ENCODE results near the gene TMEM117. TPM values are rescaled to one million over a fixed set of nuclear protein-coding genes. Genes with fewer than 3 reads are reported as not detected.

The TMEM117 gene
- total RNA-seq, 4 donors from 2014 or later: 13.9 to 34.1 (median 29.1) TPM

DNA sequence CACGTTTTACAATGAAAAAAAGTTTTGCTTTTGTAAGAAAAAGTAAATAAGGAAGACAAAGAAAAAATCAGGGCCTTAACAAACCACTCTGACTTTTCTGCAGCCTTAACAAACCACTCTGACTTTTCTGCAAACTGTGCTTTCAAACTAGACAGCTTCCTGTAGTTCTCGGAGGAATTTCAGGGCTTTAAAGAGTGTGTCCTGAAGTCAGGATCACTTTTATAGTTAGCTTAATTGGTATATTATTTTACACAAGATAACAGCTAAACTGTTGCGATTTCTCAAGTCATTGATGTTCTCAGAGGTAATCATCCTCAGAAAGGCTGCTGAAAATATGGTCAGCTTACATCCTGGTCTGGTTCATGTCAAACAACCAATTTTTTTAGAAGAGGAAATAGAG, 42.2 kb downstream of the TMEM117 start:
- H3K27ac ChIP-seq: no peak overlapping the region
- no peak overlapping the region for H3K4me3 ChIP-seq
- peaks cover 7% of the 10 kb centered on the region for H3K4me1 ChIP-seq
- no peaks in the 10 kb centered on the region for H3K36me3 ChIP-seq
- no peaks in the 10 kb centered on the region for H3K9me3 ChIP-seq
- WGBS: 79% methylated on average over 3 of the region's 3 CpGs
- DNase-seq (ENCODE audit: low spot score in 2 of 2): no peak
- TF ChIP-seq POLR2A (IDR thresholded peaks at IDR 0.05) (no peak), POLR2AphosphoS5 (IDR thresholded peaks at IDR 0.05) (no peak), EP300 (IDR thresholded peaks at IDR 0.05) (no peak)
- TF ChIP-seq, protein P1, sequence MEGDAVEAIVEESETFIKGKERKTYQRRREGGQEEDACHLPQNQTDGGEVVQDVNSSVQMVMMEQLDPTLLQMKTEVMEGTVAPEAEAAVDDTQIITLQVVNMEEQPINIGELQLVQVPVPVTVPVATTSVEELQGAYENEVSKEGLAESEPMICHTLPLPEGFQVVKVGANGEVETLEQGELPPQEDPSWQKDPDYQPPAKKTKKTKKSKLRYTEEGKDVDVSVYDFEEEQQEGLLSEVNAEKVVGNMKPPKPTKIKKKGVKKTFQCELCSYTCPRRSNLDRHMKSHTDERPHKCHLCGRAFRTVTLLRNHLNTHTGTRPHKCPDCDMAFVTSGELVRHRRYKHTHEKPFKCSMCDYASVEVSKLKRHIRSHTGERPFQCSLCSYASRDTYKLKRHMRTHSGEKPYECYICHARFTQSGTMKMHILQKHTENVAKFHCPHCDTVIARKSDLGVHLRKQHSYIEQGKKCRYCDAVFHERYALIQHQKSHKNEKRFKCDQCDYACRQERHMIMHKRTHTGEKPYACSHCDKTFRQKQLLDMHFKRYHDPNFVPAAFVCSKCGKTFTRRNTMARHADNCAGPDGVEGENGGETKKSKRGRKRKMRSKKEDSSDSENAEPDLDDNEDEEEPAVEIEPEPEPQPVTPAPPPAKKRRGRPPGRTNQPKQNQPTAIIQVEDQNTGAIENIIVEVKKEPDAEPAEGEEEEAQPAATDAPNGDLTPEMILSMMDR (IDR thresholded peaks at IDR 0.05): no peak
- no peaks in the 10 kb centered on the region for H3K27me3 ChIP-seq

DNA sequence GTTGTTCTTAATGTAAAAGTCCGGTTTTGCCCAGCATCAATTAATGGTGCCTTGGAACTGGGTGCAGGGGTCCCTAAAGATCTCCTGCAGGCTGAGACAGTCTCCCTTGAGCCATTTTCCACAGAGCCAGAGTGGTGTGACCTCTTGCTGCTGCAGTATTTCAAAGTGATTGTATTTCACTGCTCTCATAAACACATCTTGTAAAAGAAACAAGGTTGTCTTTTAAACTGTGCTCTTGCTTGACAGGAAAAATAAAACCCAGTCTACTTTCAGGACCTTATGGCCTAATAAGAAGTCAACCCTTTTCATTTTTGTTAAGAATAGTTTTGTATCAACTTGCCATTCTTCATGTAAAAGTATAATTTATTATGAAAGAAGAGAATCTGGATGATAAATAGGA, 44.7 kb downstream of the TMEM117 start:
- TF ChIP-seq POLR2A (IDR thresholded peaks at IDR 0.05): no peak
- TF ChIP-seq EP300 (IDR thresholded peaks at IDR 0.05): no peak
- TF ChIP-seq, protein P1 (IDR thresholded peaks at IDR 0.05): no peak
- TF ChIP-seq POLR2AphosphoS5 (IDR thresholded peaks at IDR 0.05): no peak
- no peaks in the 10 kb centered on the region for H3K27me3 ChIP-seq
- H3K9me3 ChIP-seq: no peaks in the 10 kb centered on the region
- no peak overlapping the region for H3K4me3 ChIP-seq
- peaks cover 3% of the 10 kb centered on the region for H3K4me1 ChIP-seq
- no peak overlapping the region for H3K27ac ChIP-seq
- 80% methylated on average over 1 of the region's 1 CpG for WGBS
- H3K36me3 ChIP-seq: no peaks in the 10 kb centered on the region
- DNase-seq (ENCODE audit: low spot score in 2 of 2): no peak

DNA sequence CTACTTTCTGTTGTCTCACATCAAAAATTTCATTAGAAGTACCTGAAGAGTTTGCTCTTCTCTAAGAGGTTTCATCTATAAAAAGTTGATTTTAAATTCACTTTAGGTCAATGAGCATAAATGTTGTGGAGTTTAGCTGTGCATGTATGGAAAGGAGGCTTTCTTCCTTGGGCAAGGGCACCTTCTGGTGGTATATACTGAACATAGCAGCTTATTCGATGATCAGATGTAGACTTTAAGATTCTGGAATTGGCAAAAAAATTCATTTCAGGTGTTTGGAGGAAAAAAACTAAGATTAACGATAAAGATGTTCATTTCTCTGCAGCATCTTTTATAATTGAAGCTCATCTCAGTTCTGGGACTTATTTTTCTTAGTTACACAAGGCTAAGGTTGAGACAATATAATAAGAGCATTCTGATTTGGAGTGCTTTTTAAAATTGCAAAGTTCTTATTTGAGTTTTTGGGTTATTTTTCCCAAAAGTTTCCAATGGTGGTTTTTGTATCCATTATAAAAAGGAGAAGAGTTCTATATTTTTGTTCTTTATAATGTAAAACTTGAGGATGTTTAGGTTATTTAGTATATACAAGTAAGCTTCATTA, 46.8 kb downstream of the TMEM117 start:
- Histone ChIP-seq H3K36me3 (no peaks in the 10 kb centered on the region), H3K27me3 (no peaks in the 10 kb centered on the region), H3K4me1 (no peaks in the 10 kb centered on the region), H3K27ac (no peak overlapping the region), H3K9me3 (no peaks in the 10 kb centered on the region), H3K4me3 (no peak overlapping the region)
- WGBS: 16% methylated on average over 2 of the region's 2 CpGs
- DNase-seq (ENCODE audit: low spot score in 2 of 2): no peak
- TF ChIP-seq, protein P1 (IDR thresholded peaks at IDR 0.05): peak; percentile 63 to 67
- TF ChIP-seq EP300 (IDR thresholded peaks at IDR 0.05): no peak

DNA sequence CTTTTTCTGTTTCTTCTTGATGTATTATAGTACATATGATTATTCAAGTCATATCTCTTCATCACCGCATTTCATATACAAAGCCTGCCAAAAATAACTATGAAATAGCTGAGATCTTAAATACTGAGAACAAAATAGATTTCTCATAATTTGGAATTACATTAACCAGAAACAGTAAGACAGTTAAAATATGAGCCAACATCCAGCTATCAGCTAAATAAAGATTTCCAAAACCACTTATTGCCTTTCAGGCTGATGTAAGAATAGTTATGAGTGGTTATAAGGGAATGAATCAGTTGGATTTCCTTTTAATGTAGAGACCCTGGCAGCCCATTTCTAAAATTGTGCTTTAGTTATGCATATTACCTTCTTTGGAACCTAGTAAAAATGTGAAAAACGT, 47.4 kb downstream of the TMEM117 start:
- H3K27me3 ChIP-seq: no peaks in the 10 kb centered on the region
- TF ChIP-seq POLR2AphosphoS5 (IDR thresholded peaks at IDR 0.05) (no peak), POLR2A (IDR thresholded peaks at IDR 0.05) (no peak), EP300 (IDR thresholded peaks at IDR 0.05) (no peak)
- TF ChIP-seq, protein P1 (IDR thresholded peaks at IDR 0.05): no peak
- H3K4me3 ChIP-seq: no peak overlapping the region
- no peaks in the 10 kb centered on the region for H3K9me3 ChIP-seq
- H3K36me3 ChIP-seq: no peaks in the 10 kb centered on the region
- H3K4me1 ChIP-seq: no peaks in the 10 kb centered on the region
- WGBS: 63% methylated on average over 2 of the region's 2 CpGs
- H3K27ac ChIP-seq: no peak overlapping the region
- no peak for DNase-seq (ENCODE audit: low spot score in 2 of 2)

DNA sequence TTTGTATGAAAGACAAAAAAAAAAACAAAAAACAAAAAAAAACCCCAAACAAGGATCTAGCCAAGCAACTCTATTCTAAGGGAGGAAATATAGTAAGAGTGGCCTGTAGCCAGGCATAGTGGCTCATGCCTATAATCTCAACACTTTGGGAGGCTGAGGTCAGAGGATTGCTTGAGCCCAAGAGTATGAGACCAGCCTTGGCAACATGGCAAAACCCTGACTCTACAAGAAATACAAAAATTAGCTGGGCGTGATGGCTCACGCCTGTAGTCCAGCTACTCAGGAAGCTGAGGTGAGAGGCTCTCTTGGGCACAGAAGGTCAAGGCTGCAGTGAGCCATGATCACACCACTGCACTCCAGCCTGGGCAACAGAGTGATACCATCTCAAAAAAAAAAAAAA, 47.9 kb downstream of the TMEM117 start:
- DNase-seq (ENCODE audit: low spot score in 2 of 2): no peak
- H3K36me3 ChIP-seq: no peaks in the 10 kb centered on the region
- no peak overlapping the region for H3K4me3 ChIP-seq
- no peaks in the 10 kb centered on the region for H3K4me1 ChIP-seq
- no peak for TF ChIP-seq POLR2A (IDR thresholded peaks at IDR 0.05)
- no peak for TF ChIP-seq POLR2AphosphoS5 (IDR thresholded peaks at IDR 0.05)
- no peak for TF ChIP-seq EP300 (IDR thresholded peaks at IDR 0.05)
- TF ChIP-seq, protein P1 (IDR thresholded peaks at IDR 0.05): no peak
- no peaks in the 10 kb centered on the region for H3K27me3 ChIP-seq
- WGBS: 100% methylated on average over 2 of the region's 2 CpGs
- H3K27ac ChIP-seq: no peak overlapping the region
- no peaks in the 10 kb centered on the region for H3K9me3 ChIP-seq
